Nephron progenitor cell (in vitro differentiated cells): Measurements from ENCODE around the gene QTRT2.

Experiments
- DNase-seq: peaks from one replicate; pipeline ENCODE4 v3.0.0; 2021
- H3K27ac Mint-ChIP-seq: 2 replicates; pipeline ENCODE4 v1.8.0; 2021; ENCODE audit warnings: mild to moderate bottlenecking, moderate library complexity, mixed read lengths
- H3K27me3 Mint-ChIP-seq: 2 replicates; pipeline ENCODE4 v1.8.0; 2021; ENCODE audit warnings: mild to moderate bottlenecking, low read depth, mixed read lengths; ENCODE audit not compliant: poor library complexity
- H3K36me3 Mint-ChIP-seq: 2 replicates; pipeline ENCODE4 v1.8.0; 2021; ENCODE audit warnings: low read depth, mixed read lengths
- H3K4me1 Mint-ChIP-seq: 2 replicates; pipeline ENCODE4 v1.8.0; 2021; ENCODE audit warnings: mixed read lengths
- H3K4me3 Mint-ChIP-seq: 2 replicates; pipeline ENCODE4 v1.8.0; 2021; ENCODE audit warnings: mild to moderate bottlenecking, moderate library complexity, mixed read lengths
- H3K9me3 Mint-ChIP-seq: 2 replicates; pipeline ENCODE4 v1.8.0; 2021; ENCODE audit warnings: mild to moderate bottlenecking, moderate library complexity, mixed read lengths
- TF ChIP-seq, protein P1 (sequence below): fragments of 200-600 bp; sonication (generic); IDR thresholded peaks from 2 replicates; pipeline ENCODE4 v1.5.0; 2021; ENCODE audit warnings: antibody characterized with exemption

The QTRT2 gene

DNA sequence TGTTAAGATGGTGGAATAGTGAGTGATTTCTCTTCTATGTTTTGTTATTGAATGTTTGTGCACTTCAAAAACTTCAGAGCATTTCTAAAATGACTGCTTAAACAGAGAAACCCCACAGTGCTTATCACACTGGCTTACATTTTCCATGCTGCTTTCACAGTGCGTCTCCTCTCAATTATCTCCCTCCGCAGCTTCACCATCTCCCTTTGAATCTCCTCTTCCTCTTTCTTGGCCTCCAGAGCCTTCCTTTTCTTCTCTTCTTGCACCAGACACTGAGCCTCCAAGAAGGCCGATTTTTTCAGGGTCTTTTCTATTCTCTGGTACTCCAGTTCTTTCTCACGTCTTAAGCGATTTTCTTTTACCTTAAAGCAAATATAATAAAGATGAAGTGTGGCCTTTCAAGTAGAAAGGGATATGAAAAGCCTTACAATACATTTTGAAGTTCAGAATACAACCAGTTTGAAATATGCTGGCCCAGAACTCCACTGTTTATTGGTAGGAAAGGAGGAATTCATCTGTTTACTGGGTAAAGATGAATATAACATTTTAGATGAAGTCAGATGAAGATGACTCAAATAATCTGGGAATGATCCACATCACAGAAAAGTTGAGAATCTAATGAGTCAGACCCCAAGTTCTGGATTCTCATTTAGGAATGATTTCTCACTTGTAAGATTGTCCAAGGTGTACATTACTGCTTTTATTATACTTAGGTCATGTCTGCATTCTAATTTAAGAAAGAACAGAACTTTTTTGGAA lies 21.6 kb upstream of the QTRT2 start:
- Mint-ChIP-seq H3K36me3 (peaks cover 13% of the 10 kb centered on the region), H3K4me3 (no peak overlapping the region), H3K27me3 (no peaks in the 10 kb centered on the region), H3K27ac (no peak overlapping the region), H3K4me1 (no peaks in the 10 kb centered on the region), H3K9me3 (no peaks in the 10 kb centered on the region)
- TF ChIP-seq, protein P1, sequence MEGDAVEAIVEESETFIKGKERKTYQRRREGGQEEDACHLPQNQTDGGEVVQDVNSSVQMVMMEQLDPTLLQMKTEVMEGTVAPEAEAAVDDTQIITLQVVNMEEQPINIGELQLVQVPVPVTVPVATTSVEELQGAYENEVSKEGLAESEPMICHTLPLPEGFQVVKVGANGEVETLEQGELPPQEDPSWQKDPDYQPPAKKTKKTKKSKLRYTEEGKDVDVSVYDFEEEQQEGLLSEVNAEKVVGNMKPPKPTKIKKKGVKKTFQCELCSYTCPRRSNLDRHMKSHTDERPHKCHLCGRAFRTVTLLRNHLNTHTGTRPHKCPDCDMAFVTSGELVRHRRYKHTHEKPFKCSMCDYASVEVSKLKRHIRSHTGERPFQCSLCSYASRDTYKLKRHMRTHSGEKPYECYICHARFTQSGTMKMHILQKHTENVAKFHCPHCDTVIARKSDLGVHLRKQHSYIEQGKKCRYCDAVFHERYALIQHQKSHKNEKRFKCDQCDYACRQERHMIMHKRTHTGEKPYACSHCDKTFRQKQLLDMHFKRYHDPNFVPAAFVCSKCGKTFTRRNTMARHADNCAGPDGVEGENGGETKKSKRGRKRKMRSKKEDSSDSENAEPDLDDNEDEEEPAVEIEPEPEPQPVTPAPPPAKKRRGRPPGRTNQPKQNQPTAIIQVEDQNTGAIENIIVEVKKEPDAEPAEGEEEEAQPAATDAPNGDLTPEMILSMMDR, result no peak
- DNase-seq, result no peak

DNA sequence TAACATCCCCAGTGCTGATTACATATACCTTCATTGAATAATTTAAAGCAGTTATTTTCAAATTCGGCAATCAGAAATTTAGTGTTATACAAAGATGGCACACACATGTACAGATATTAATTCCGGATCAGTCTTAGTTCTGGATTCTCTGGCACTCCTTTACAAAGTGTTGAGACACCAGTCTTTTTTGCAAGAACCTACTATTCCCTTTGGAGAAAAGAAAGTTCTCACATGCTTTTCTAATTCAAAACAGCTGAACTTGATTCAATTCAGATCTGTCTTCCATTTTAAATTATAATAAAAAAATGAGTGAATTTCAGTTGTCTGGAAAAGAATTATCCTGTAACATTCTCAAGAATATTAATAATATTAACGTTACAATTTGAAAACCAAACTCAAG lies 20.6 kb upstream of the QTRT2 start:
- peaks cover 13% of the 10 kb centered on the region for H3K36me3 Mint-ChIP-seq
- TF ChIP-seq, protein P1, result no peak
- no peaks in the 10 kb centered on the region for H3K9me3 Mint-ChIP-seq
- no peak overlapping the region for H3K27ac Mint-ChIP-seq
- DNase-seq, result no peak
- H3K27me3 Mint-ChIP-seq, result no peaks in the 10 kb centered on the region
- no peak overlapping the region for H3K4me3 Mint-ChIP-seq
- H3K4me1 Mint-ChIP-seq, result no peaks in the 10 kb centered on the region

DNA sequence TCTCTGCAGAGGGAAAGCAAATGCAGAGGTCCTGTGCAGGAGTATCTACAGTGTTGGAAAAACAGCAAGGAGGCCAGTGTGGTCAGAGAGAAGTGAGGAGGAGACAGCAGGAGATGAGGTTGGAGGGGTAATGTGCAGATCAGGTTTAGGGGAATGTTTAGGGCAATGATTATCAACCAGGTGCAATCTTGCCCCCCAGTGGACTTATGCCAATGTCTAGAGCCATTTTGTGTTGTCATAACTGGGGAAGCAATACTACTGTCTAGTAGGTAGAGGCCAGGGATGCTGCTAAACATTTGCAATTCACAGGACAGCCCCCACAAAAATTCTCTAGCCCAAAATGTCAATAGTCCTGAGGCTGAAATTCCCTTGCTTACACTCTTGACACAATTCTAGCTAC lies 13.3 kb upstream of the QTRT2 start:
- TF ChIP-seq, protein P1, result no peak
- H3K4me3 Mint-ChIP-seq, result no peak overlapping the region
- H3K4me1 Mint-ChIP-seq, result no peaks in the 10 kb centered on the region
- DNase-seq, result no peak
- no peaks in the 10 kb centered on the region for H3K9me3 Mint-ChIP-seq
- H3K27ac Mint-ChIP-seq, result no peak overlapping the region
- H3K36me3 Mint-ChIP-seq, result peaks cover 4% of the 10 kb centered on the region
- peaks cover 12% of the 10 kb centered on the region for H3K27me3 Mint-ChIP-seq

DNA sequence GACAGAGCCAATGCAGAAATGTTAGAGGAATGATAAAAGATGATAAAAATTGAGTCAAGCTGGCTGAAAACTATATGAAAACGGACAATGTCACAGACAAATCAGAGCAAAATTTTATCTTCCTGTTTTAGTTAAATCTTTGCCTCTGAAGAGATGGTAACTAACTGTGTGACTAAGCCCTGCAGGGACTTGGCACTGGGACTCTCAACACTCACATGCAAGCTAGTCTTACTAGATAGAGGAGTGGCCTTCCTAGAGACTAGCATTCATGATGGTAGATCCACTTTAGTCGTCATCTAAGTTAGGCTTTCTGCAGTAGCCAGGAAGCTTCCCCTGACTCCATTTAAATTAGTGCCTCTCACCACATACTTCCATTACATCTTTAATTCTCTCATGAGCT lies 4.3 kb upstream of the QTRT2 start:
- H3K36me3 Mint-ChIP-seq, result no peaks in the 10 kb centered on the region
- H3K27me3 Mint-ChIP-seq, result peaks cover 5% of the 10 kb centered on the region
- H3K27ac Mint-ChIP-seq, result no peak overlapping the region
- H3K4me1 Mint-ChIP-seq, result peaks cover 17% of the 10 kb centered on the region
- DNase-seq, result no peak
- TF ChIP-seq, protein P1, result no peak
- H3K9me3 Mint-ChIP-seq, result no peaks in the 10 kb centered on the region
- H3K4me3 Mint-ChIP-seq, result no peak overlapping the region

DNA sequence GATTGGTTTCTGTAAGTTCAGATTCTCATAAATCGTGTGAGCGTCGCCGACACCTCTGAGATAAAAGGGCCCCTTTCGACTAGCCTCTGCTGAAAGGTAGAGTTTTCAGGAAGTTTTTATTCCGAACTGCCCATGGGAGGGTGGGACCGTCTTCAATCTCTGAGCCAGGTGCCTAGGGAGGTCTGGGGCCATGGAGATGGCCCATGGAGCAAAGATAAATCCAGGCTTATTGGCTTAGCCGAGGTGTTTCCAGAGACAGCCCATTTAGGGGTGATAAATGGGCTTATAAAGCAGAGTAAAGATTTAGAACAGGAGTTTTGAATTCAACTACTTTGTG lies 442 bp downstream of the QTRT2 start:
- peak overlapping the region; percentile 98 for H3K27ac Mint-ChIP-seq
- H3K36me3 Mint-ChIP-seq, result no peaks in the 10 kb centered on the region
- DNase-seq, result no peak
- TF ChIP-seq, protein P1, result no peak
- H3K4me3 Mint-ChIP-seq, result peak overlapping the region; percentile 98
- H3K9me3 Mint-ChIP-seq, result no peaks in the 10 kb centered on the region
- H3K27me3 Mint-ChIP-seq, result no peaks in the 10 kb centered on the region
- H3K4me1 Mint-ChIP-seq, result peaks cover 37% of the 10 kb centered on the region

DNA sequence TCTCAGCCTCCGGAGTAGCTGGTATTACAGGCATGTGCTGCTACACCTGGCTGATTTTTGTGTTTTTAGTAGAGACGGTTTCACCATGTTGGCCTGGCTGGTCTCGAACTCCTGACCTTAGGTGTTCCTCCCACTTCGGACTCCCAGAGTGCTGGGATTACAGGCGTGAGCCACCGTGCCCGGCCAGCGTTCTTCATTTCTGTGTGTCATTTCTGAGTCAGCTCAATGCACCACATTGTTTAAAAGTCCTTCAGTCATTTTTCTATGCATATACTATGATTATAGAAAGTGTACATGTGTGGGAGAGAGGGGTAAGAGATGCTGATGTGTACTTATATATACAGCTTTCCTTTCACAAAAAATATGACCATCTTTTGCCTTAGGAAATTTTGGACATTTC lies 2.1 kb downstream of the QTRT2 start:
- TF ChIP-seq, protein P1, result no peak
- H3K27ac Mint-ChIP-seq, result no peak overlapping the region

More for the DNA sequence above, 2.1 kb downstream of the QTRT2 start:
- Mint-ChIP-seq H3K4me1 (peaks cover 37% of the 10 kb centered on the region), H3K9me3 (no peaks in the 10 kb centered on the region), H3K4me3 (peak overlapping the region; percentile 73), H3K27me3 (no peaks in the 10 kb centered on the region), H3K36me3 (no peaks in the 10 kb centered on the region)
- DNase-seq, result no peak
